Ishikawa (cell line): Measurements from ENCODE around the gene ANKHD1.

Source experiments
- CEBPB ChIP-seq: IDR thresholded peaks from 2 replicates; pipeline ENCODE4 v1.6.1; 2012
- CREB1 ChIP-seq: IDR thresholded peaks from 2 replicates; pipeline ENCODE4 v1.6.1; 2012; ENCODE audit warnings: low read depth
- EGR1 ChIP-seq: IDR thresholded peaks from 2 replicates; pipeline ENCODE4 v1.6.1; 2012
- EP300 ChIP-seq: IDR thresholded peaks from 2 replicates; pipeline ENCODE4 v1.6.1; 2012; ENCODE audit warnings: borderline replicate concordance
- FOXM1 ChIP-seq: IDR thresholded peaks from 2 replicates; pipeline ENCODE4 v1.6.1; 2012; ENCODE audit warnings: low read depth, borderline replicate concordance
- NFIC ChIP-seq: IDR thresholded peaks from 2 replicates; pipeline ENCODE4 v1.6.1; 2012
- RAD21 ChIP-seq: IDR thresholded peaks from 2 replicates; pipeline ENCODE4 v1.6.1; 2012; ENCODE audit warnings: low read depth
- TAF1 ChIP-seq: IDR thresholded peaks from 2 replicates; pipeline ENCODE4 v1.6.1; 2012; ENCODE audit warnings: low read depth, mild to moderate bottlenecking
- TCF12 ChIP-seq: IDR thresholded peaks from 2 replicates; pipeline ENCODE4 v1.6.1; 2012; ENCODE audit warnings: low read depth
- TEAD4 ChIP-seq: IDR thresholded peaks from 2 replicates; pipeline ENCODE4 v1.6.1; 2012
- USF1 ChIP-seq: IDR thresholded peaks from 2 replicates; pipeline ENCODE4 v1.6.1; 2012
- ZBTB7A ChIP-seq: IDR thresholded peaks from 2 replicates; pipeline ENCODE4 v1.6.1; 2012; ENCODE audit warnings: low read depth
- TF ChIP-seq, protein P1 (sequence below): IDR thresholded peaks from 2 replicates; pipeline ENCODE4 v1.6.1; 2012
- TF ChIP-seq, protein P2 (sequence below): IDR thresholded peaks from 2 replicates; pipeline ENCODE4 v1.6.1; 2012; ENCODE audit warnings: low read depth, mild to moderate bottlenecking

DNA sequence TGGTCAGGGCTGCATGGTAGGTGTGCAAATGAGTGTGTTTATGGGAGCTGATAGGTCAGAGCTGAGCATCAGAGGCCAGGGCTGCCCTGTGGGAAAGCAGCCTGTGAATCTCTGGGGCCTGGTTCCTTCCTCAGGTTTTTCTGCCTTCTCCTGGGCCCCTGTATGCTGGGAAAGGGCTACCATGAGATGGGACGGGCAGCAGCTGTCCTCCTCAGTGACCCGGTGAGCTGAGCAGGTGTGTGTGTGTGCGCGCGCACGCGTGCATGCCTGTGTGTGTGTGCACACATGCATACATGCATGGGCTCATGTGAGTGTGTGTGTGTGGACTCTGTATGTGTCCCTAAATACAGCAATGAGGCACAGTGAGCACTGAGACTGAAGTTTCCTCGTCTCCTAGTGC lies 39.3 kb upstream of the ANKHD1 start:
- no peak for TF ChIP-seq EGR1
- TF ChIP-seq, protein P1, sequence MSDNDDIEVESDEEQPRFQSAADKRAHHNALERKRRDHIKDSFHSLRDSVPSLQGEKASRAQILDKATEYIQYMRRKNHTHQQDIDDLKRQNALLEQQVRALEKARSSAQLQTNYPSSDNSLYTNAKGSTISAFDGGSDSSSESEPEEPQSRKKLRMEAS: no peak
- no peak for TF ChIP-seq TEAD4
- no peak for TF ChIP-seq CEBPB
- no peak for TF ChIP-seq RAD21
- no peak for TF ChIP-seq NFIC
- TF ChIP-seq, protein P2, sequence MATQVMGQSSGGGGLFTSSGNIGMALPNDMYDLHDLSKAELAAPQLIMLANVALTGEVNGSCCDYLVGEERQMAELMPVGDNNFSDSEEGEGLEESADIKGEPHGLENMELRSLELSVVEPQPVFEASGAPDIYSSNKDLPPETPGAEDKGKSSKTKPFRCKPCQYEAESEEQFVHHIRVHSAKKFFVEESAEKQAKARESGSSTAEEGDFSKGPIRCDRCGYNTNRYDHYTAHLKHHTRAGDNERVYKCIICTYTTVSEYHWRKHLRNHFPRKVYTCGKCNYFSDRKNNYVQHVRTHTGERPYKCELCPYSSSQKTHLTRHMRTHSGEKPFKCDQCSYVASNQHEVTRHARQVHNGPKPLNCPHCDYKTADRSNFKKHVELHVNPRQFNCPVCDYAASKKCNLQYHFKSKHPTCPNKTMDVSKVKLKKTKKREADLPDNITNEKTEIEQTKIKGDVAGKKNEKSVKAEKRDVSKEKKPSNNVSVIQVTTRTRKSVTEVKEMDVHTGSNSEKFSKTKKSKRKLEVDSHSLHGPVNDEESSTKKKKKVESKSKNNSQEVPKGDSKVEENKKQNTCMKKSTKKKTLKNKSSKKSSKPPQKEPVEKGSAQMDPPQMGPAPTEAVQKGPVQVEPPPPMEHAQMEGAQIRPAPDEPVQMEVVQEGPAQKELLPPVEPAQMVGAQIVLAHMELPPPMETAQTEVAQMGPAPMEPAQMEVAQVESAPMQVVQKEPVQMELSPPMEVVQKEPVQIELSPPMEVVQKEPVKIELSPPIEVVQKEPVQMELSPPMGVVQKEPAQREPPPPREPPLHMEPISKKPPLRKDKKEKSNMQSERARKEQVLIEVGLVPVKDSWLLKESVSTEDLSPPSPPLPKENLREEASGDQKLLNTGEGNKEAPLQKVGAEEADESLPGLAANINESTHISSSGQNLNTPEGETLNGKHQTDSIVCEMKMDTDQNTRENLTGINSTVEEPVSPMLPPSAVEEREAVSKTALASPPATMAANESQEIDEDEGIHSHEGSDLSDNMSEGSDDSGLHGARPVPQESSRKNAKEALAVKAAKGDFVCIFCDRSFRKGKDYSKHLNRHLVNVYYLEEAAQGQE: no peak
- TF ChIP-seq CREB1: no peak
- no peak for TF ChIP-seq TAF1
- no peak for TF ChIP-seq ZBTB7A
- TF ChIP-seq EP300: no peak
- TF ChIP-seq TCF12: no peak
- no peak for TF ChIP-seq FOXM1
- no peak for TF ChIP-seq USF1
